GM23248 (cell line): ENCODE results near the gene EMSY. TPM values are rescaled to one million over a fixed set of nuclear protein-coding genes. Genes with fewer than 3 reads are reported as not detected.

Source experiments
- DNase-seq: peaks from one replicate; pipeline ENCODE4 v3.0.0-alpha.2; 2015
- H2AFZ ChIP-seq: fragments of 200-600 bp; sonication (generic); 2 replicates; pipeline ENCODE4 v1.6.1; 2016; ENCODE audit warnings: antibody characterized with exemption
- H3F3A ChIP-seq: fragments of 200-600 bp; sonication (generic); 2 replicates; pipeline ENCODE4 v1.6.1; 2016; ENCODE audit warnings: mild to moderate bottlenecking, antibody characterized with exemption, mixed run types; ENCODE audit not compliant: insufficient read depth
- H3K27ac ChIP-seq: fragments of 200-600 bp; sonication (generic); 2 replicates; pipeline ENCODE4 v1.5.1; 2016; ENCODE audit warnings: mild to moderate bottlenecking
- H3K27me3 ChIP-seq: fragments of 200-600 bp; sonication (generic); replicated peaks from 2 replicates; pipeline ENCODE4 v1.6.1; 2016; ENCODE audit warnings: mild to moderate bottlenecking; ENCODE audit not compliant: insufficient read depth
- H3K36me3 ChIP-seq: fragments of 200-600 bp; sonication (generic); 2 replicates; pipeline ENCODE4 v1.6.1; 2016; ENCODE audit warnings: low read depth, mild to moderate bottlenecking
- H3K4me1 ChIP-seq: fragments of 200-600 bp; sonication (generic); 2 replicates; pipeline ENCODE4 v1.6.1; 2016; ENCODE audit warnings: mild to moderate bottlenecking; ENCODE audit not compliant: insufficient read depth
- H3K4me2 ChIP-seq: fragments of 200-600 bp; sonication (generic); one replicate; pipeline ENCODE4 v1.6.1; 2016; ENCODE audit warnings: mild to moderate bottlenecking; ENCODE audit not compliant: unreplicated experiment
- H3K4me3 ChIP-seq: fragments of 200-600 bp; sonication (generic); 2 replicates; pipeline ENCODE4 v1.5.1; 2016; ENCODE audit warnings: mild to moderate bottlenecking
- H3K79me2 ChIP-seq: fragments of 200-600 bp; sonication (generic); 2 replicates; pipeline ENCODE4 v1.6.1; 2016; ENCODE audit warnings: mild to moderate bottlenecking; ENCODE audit not compliant: insufficient read depth
- H3K9ac ChIP-seq: fragments of 200-600 bp; sonication (generic); 2 replicates; pipeline ENCODE4 v1.6.1; 2016; ENCODE audit warnings: mild to moderate bottlenecking
- H3K9me2 ChIP-seq: fragments of 200-600 bp; sonication (generic); 2 replicates; pipeline ENCODE4 v1.6.1; 2016; ENCODE audit warnings: mixed run types, mild to moderate bottlenecking, moderate library complexity; ENCODE audit not compliant: insufficient read depth
- H3K9me3 ChIP-seq: fragments of 200-600 bp; sonication (generic); one replicate; pipeline ENCODE4 v1.6.1; 2017; ENCODE audit warnings: low read depth
- H4K20me1 ChIP-seq: fragments of 200-600 bp; sonication (generic); 2 replicates; pipeline ENCODE4 v1.6.0; 2016; ENCODE audit not compliant: insufficient read depth
- EZH2 ChIP-seq: fragments of 200-600 bp; sonication (generic); IDR thresholded peaks from 2 replicates; pipeline ENCODE4 v1.6.1; 2018; ENCODE audit warnings: antibody characterized with exemption, mild to moderate bottlenecking; ENCODE audit not compliant: insufficient read depth, poor library complexity, severe bottlenecking
- EZH2phosphoT487 ChIP-seq: fragments of 200-600 bp; sonication (generic); IDR thresholded peaks from 2 replicates; pipeline ENCODE4 v1.6.1; 2018; ENCODE audit warnings: antibody characterized with exemption, moderate library complexity, mild to moderate bottlenecking, low read depth; ENCODE audit not compliant: insufficient read depth
- WGBS, 2 experiments: methylation state at CpG; one replicate each; pipeline ENCODE4 v1.1.6; 2015 to 2017; ENCODE audit warnings: low lambda C conversion rate in 2 of 2, low coverage in 1 of 2; ENCODE audit errors: missing lambda C conversion rate in 2 of 2; 5-methylcytosine and 5-hydroxymethylcytosine counted together
- in situ Hi-C: fragments of 300-500 bp; cut with MboI; formaldehyde crosslinking; loops from 2 replicates; pipeline ENCODE4 v1.15.0; 2020
- polyA plus RNA-seq: library from polyadenylated mRNA; unstranded; fragments of >200 nt; fragmentation: Nextera tagmentation; extraction: Ambion mirVana; gene quantifications from 2 replicates; pipeline ENCODE4 v1.2.1, GENCODE V29; 2016
- total RNA-seq: library from RNA; depleted of rRNA; stranded (reverse); fragments of >200 nt; shearing (Covaris generic); gene quantifications from 2 replicates; pipeline ENCODE4 v1.2.3, GENCODE V29; 2014

The EMSY gene
- total and polyA plus RNA-seq, 2 experiments from 2014 or later, result 10.9 to 14.6 TPM

DNA sequence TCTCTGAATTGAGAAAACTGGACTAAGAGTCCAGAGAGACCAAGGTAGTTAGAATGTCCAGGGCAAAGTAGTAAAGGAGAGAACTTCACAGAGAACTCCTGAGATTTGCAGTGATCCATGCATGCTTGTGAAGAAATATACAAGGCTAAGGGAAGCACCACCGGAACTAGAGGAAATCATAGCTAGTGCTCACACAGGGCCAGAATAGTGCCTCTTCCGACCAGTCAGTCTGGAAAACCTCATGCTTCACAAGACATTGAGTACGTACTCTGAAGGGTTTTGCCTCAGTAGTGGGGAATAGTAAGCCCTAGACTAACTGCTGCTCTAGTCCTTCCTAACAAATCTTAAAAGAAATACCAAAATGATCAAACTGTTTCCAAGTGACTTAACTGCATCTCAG, 117.7 kb downstream of the EMSY start:
- H3F3A ChIP-seq, result peaks cover 12% of the 10 kb centered on the region; the same call in 1 of the 2 replicates
- DNase-seq, result no peak

DNA sequence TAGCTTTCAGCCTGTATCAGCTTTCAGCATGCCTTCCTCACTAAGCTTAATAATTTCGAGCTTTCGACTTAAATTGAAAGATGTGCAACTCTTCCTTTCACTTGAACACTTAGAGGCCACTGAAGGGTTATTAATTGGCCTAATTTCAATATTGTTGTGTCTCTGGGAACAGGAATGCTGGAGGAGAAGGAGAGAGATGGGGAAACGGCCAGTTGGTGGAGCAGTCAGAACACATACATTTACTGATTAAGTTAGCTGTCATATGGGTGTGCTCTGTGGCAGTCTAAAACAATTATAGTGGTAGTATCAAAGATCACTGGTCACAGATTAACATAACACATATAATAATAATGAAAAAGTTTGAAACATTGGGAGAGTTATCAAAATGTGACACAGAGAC, 119.5 kb downstream of the EMSY start:
- H3K9me2 ChIP-seq, result no peaks in the 10 kb centered on the region
- no peak overlapping the region for H3K4me2 ChIP-seq
- peaks cover 13% of the 10 kb centered on the region for H3K4me1 ChIP-seq
- DNase-seq, result no peak
- in situ Hi-C loops, result no loop called here
- WGBS, 2 experiments, result 49 to 59% methylated on average over 3 of the region's 3 CpGs
- H4K20me1 ChIP-seq, result no peaks in the 10 kb centered on the region
- H3K36me3 ChIP-seq, result no peaks in the 10 kb centered on the region
- no peaks in the 10 kb centered on the region for H3K9me3 ChIP-seq
- H3K4me3 ChIP-seq, result no peak overlapping the region
- TF ChIP-seq EZH2phosphoT487, result no peak
- TF ChIP-seq EZH2, result no peak
- no peaks in the 10 kb centered on the region for H3K79me2 ChIP-seq
- no peak overlapping the region for H3K27ac ChIP-seq
- H2AFZ ChIP-seq, result no peak overlapping the region
- peaks cover 2% of the 10 kb centered on the region; the same call in 1 of the 2 replicates for H3F3A ChIP-seq
- H3K9ac ChIP-seq, result no peak overlapping the region
- no peaks in the 10 kb centered on the region for H3K27me3 ChIP-seq

More for the DNA sequence above, 117.7 kb downstream of the EMSY start:
- Histone ChIP-seq H3K9me2 (no peaks in the 10 kb centered on the region), H3K27ac (no peak overlapping the region), H3K4me3 (no peak overlapping the region), H3K4me2 (no peak overlapping the region), H3K4me1 (peaks cover 16% of the 10 kb centered on the region), H3K79me2 (no peaks in the 10 kb centered on the region), H4K20me1 (no peaks in the 10 kb centered on the region), H3K27me3 (no peaks in the 10 kb centered on the region), H3K36me3 (no peaks in the 10 kb centered on the region), H3K9ac (no peak overlapping the region), H3K9me3 (no peaks in the 10 kb centered on the region), H2AFZ (no peak overlapping the region)
- 88 to 89% methylated on average over 3 of the region's 3 CpGs for WGBS, 2 experiments
- in situ Hi-C loops, result no loop called here
- TF ChIP-seq EZH2 (no peak), EZH2phosphoT487 (no peak)

DNA sequence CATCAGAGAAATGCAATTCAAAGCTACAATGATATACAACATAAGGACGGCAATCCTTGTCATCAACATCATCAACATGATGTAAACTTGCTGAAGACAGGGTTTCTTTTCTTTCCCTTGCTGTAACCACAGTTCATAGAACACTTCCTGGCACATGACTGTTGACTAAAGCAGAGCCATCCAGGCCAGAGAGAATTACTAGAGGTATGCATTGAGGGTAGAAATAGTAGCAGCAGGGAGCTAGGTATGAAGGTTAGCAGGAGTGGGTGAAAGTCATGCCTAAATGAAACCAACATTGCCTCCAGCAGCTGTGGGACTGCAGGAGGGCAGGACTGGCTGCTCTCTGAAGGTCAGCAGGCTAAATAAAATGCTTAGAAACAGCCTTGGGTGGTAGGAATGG, 122.0 kb downstream of the EMSY start:
- no peak for DNase-seq
- H3K9me2 ChIP-seq, result no peaks in the 10 kb centered on the region
- H3K4me1 ChIP-seq, result no peaks in the 10 kb centered on the region
- H3K4me2 ChIP-seq, result no peak overlapping the region
- H3K9me3 ChIP-seq, result no peaks in the 10 kb centered on the region
- H3K27me3 ChIP-seq, result no peaks in the 10 kb centered on the region
- no peak for TF ChIP-seq EZH2phosphoT487
- no peak for TF ChIP-seq EZH2
- H4K20me1 ChIP-seq, result no peaks in the 10 kb centered on the region
- H3K79me2 ChIP-seq, result no peaks in the 10 kb centered on the region
- no peaks in the 10 kb centered on the region for H3F3A ChIP-seq
- no peak overlapping the region for H3K9ac ChIP-seq
- H3K27ac ChIP-seq, result no peak overlapping the region
- in situ Hi-C loops, result no loop called here
- no peak overlapping the region for H2AFZ ChIP-seq
- 0% methylated on average over 1 of the region's 1 CpG for WGBS, 2 experiments
- H3K36me3 ChIP-seq, result no peaks in the 10 kb centered on the region
- no peak overlapping the region for H3K4me3 ChIP-seq

DNA sequence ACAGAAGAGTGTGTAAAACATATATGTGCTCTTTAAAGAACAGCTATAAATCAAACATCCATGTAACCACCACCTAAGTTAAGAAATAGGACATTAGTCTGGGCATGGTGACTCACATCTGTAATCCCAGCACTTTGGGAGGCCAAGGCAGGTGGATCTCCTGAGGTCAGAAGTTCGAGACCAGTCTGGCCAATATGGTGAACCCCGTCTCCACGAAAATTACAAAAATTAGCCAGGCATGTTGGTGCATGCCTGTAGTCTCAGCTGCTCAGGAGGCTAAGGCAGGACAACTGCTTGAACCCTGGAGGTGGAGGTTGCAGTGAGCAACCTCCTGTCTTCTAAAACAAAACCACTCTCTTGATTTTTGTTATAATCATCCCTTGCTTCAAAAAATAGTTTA, 122.4 kb downstream of the EMSY start:
- Histone ChIP-seq H3K4me1 (no peaks in the 10 kb centered on the region), H3K79me2 (no peaks in the 10 kb centered on the region), H3K4me3 (no peak overlapping the region), H3K4me2 (no peak overlapping the region), H3K9me3 (no peaks in the 10 kb centered on the region), H3K36me3 (no peaks in the 10 kb centered on the region), H3K9me2 (no peaks in the 10 kb centered on the region), H3K9ac (no peak overlapping the region), H4K20me1 (no peaks in the 10 kb centered on the region), H3K27ac (no peak overlapping the region), H3F3A (no peaks in the 10 kb centered on the region), H2AFZ (no peak overlapping the region), H3K27me3 (no peaks in the 10 kb centered on the region)
- TF ChIP-seq EZH2 (no peak), EZH2phosphoT487 (no peak)
- in situ Hi-C loops, result no loop called here
- DNase-seq, result no peak
- 81 to 85% methylated on average over 3 of the region's 3 CpGs for WGBS, 2 experiments

DNA sequence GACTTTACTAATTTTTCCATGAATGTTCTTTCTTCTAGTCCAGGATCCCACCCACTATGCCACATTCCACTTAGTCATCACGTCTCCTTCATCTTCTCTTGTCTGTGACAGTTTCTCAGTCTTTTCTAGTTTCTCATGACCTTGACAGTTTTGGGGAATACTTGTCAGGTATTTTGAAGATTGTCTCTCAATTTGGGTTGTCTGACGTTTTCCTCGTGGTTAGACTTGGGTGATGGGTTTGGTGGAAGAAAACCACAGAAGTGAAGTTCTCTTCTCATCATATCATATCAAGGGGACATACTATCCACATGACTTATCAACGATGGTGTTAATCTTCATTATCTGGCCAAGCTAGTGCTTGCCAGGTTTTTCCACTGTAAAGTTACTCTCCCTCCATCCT, 123.3 kb downstream of the EMSY start:
- Histone ChIP-seq H2AFZ (no peak overlapping the region), H3K79me2 (no peaks in the 10 kb centered on the region), H3K9ac (no peak overlapping the region), H3K9me3 (no peaks in the 10 kb centered on the region), H3K27ac (no peak overlapping the region), H3K4me3 (no peak overlapping the region), H3K4me2 (no peak overlapping the region), H3K36me3 (no peaks in the 10 kb centered on the region), H3K9me2 (no peaks in the 10 kb centered on the region), H3K4me1 (no peaks in the 10 kb centered on the region), H4K20me1 (no peaks in the 10 kb centered on the region), H3F3A (no peaks in the 10 kb centered on the region), H3K27me3 (no peaks in the 10 kb centered on the region)
- WGBS, 2 experiments, result 56% methylated on average over 4 of the region's 4 CpGs
- no peak for TF ChIP-seq EZH2phosphoT487
- TF ChIP-seq EZH2, result no peak
- in situ Hi-C loops, result no loop called here
- DNase-seq, result no peak
